Hematopoietic multipotent progenitor cell treated with erythropoietin and hydrocortisone succinate and interleukin-3 and kit ligand, for 15 days (in vitro differentiated cells): Measurements from ENCODE around the gene SSR2.
"Not testable (repeated sequence)": the region's sequence is repeated elsewhere in the genome, so short reads cannot be mapped to it uniquely, and the experiment has no call there.

Experiments used
- DNase-seq: peaks from one replicate; pipeline ENCODE4 v3.0.0-alpha.2; 2015; ENCODE audit warnings: low spot score

SSR2 gene

DNA sequence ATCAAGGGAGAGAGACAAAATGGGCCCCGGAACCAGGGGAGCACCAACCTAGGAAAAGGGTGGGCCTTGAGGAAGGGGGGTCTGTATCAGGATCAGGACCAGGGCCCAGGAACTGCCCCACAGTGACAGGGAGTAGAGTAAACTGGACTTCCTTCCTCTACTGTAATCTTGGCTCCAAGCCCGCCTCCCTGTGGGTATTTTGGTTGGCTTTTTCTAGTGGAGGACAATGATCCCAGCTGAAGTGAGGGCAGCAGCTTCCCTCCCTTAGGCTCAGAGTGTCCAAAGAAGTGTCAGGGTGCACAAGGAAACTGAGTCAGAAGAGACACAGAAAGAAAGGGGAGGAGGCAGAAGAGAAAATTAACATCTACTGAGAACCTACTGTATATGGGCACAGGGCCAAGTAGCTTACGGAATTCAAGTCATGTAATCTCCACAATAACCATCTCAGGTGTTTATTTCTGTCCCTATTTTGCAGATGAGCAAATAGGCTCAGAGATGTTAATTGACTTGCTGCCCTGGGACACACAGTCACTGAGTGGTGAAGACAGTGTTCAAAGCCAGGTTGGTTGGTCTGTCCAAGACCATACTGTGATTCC, 28.0 kb upstream of the SSR2 start:
- no peak for DNase-seq

DNA sequence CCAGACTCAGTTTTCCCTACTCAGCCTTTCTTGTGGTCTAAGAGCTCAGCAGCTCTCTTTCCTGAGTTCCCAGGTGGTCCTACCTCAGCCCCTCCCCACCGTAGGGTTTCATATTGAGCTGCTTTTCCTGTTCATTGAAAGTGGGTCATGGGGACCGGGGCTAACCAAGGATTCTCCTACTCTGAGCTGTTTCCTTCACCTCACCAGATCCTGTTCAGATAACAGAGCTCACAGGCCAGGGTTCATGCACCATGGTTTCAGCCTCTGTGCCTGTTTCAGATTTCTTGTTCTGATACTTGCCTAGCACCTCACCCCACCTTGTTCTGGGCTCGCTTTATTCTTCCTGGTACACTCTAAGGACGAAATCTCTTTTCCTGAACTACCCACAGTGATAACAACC, 24.3 kb upstream of the SSR2 start:
- no peak for DNase-seq

DNA sequence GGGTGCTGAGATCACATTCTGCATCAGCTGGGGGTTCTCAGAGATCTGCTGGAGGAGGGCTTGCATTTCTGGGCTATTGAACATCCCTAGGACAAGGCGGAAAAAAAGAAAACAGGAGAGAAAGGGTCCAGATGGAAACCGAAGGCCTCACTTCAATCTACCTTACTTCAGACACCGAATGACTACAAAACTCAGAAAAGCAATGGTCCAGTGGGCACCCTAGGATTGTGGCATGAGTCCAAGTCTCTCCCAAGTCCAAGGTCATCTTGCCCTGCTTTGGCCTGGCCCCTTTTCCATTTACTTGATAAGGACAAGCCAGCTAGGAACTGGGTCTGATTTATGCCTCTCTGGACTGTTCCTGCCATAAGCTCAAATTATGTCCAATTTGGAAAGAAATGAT, 22.1 kb upstream of the SSR2 start:
- DNase-seq, result no peak

DNA sequence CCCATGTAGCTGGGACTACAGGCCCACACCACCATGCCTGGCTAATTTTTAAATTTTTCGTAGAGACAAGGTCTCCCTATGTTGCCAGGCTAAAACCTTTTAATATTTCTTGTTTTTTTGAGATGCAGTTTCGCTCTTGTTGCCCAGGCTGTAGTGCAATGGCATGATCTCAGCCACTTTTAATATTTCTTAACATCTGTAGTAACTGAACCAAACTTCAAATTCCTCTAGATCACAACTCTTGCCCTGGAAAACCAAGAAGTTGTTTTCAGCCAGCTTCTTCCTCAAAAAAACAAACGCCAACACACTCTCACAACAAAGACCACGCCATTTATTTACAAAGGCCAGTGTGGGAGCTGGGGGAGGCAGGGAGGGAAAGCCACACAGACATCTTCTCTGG, 14.2 kb upstream of the SSR2 start:
- not testable (repeated sequence) for DNase-seq

DNA sequence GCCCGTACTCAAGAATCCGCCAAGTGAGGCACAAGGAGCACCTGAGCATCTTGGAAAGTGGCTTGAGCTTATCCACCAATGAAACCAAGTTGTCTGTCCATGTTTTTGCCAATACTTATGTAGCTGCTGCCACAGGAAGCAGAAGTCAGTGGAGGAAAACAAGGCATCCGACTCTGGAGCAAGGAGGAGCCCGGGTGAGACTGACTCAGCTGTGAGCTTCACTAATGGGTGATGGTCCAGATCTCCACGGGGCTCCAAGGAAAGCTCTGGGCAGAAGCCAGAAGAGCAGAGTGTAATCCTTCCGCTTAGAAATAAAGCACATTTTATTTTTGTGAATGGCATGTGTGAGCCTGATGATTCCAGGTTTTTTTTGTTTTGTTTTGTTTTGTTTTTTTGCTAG, 12.3 kb upstream of the SSR2 start:
- no peak for DNase-seq

DNA sequence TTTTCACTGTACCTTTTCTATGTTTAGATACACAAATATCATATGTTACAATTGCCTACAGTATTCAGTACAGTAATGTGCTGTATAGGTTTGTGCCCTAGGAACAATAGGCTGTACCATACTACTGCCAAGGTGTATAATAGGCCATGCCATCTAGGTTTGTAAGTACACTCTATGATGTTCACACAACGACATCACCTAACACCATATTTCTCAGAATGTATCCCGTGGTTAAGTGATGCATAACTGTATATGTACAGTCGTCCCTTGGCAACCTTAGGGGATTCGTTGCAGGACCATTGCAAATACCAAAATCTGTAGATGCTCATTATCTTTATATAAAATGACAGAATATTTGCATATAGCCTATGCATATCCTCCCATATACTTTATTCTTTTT, 5.8 kb upstream of the SSR2 start:
- DNase-seq, result no peak

DNA sequence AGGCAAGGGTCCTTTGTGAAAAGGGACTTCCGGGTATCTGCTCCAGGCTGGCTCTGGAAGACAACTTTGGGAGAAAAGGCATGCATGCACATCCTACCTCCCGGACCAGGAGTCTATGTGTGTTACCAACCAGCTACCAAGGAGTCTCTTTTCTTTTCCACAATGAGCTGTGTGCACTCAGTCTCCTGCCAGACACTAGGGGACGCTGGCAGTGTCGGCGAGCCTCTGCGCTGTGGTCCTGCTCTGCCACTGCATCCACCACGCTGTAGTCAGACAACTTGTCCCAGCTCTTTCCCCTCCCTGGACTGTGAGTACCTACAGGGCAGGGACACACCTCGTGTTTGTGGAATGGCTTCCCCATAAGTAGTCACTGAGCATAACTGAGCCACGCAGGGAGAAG, 5.1 kb upstream of the SSR2 start:
- no peak for DNase-seq

DNA sequence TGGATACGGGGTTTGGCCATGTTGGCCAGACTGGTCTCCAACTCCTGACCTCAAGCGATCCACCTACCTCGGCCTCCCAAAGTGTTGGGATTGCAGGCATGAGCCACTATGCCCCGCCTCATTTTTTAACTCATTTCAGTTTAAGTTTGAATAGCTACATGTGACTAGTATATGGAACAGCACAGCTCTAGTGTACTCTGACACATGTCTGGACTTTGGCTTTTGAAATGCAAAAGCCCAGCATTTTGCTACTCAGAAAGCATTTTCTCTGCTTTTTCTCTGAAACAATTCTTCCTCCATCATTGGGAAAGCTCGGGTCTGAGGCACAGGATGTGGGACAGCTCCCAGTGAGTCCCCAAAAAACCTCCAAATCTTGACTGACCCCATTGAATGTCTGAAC, 4.0 kb upstream of the SSR2 start:
- DNase-seq, result no peak

DNA sequence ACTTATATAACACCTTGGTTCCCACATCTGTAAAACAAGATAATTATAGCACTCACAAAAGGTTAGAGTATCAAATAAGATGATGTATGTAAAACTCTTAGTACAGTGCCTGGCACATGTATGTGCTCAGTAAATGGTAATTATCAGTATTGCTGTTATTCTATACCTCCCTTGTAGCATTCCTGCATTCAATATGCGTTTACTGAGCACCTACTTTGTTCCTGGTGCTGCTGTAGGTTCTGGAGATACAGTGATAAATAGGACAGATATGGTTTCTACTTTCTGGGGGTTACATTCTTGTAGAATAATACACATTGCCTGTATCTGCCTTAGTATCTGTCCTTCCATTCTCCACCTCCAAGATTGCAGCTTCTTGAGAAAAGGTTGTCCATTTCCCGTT, 1.2 kb upstream of the SSR2 start:
- no peak for DNase-seq

DNA sequence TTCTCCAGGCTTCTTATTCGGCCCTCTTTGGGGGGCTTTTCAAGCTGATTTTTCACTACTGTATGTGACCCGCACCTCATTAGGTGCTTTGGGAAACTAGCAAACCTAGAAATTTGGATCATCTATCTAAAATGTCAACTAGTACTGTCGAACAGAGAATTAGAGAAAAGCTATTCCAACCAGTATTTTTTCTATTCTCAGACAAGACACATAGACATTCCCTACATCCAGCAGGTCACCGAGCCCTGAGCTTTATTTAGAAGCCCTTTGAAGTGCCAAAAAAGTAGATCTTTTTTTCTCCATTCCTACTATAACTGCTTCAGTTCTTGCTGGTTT, 310 bp upstream of the SSR2 start:
- no peak for DNase-seq

DNA sequence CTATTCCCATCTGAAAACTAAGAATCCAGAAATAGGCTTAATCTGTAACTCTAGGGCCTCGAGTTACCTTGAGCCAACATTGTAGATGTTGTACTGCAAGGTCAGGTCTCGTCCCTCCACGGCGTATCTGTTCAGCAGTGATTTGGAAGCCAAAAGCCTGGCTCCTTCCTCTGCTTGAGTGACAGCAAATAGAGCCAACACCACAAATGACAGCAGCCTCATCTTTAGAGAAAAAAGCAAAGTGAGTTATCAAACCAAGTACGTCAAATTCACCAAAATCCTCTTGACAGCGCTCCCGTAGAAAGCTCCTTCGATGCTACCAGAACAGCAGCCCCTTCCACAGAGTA, 832 bp downstream of the SSR2 start:
- DNase-seq, result no peak

DNA sequence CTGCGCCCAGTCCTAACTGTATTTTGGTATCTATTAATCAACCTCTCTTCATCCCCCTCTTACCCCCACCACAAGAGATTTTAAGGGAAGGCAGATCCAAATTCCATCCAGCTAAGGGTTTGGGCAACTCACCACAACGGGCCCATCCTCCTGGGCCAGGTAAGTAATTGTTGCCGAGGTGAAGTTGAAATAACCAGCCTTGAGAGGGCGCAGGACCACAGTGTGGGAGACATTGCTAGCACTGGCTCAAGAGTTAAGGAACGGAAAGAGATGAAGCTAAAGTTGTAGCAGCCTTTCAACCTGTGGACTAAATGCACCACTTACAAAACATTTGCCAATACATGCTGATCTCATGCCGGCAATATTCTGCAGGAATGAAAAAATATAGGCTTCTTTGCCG, 5.9 kb downstream of the SSR2 start:
- DNase-seq, result no peak

DNA sequence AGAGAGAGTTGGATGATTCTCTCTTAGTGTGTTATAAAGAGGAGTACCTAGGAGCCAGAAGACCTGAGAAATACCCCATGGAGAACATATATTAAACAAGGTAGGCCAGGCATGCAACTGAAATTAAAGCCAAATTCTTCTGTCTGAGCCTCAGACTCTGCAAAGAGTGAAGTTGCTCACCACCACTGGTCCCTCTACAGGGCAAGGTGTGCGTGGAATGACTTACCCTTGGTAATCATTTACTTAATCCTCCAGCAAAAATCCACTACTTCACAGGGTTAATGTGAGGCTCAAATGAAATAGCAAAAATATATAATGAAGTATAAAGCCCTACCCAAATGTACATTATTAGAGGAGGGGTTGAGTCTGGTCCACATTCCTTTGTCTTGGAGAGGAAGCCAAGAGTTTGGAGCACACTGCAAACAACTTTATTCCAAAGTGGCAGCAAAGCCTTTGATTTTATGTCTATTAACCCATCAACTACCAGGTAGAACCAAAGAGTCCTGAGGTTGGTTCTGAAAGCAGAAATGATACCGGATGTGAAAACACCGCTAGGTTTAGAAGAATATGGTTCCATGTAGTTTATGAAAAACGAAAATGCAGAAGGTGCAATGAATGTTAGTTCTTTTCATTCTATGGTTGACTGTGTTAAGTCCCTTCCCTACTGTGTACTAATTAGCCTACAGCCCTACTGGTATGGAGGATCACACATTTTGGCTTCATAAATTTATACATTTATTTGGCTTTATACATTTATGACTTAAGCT, 8.5 kb downstream of the SSR2 start:
- no peak for DNase-seq

DNA sequence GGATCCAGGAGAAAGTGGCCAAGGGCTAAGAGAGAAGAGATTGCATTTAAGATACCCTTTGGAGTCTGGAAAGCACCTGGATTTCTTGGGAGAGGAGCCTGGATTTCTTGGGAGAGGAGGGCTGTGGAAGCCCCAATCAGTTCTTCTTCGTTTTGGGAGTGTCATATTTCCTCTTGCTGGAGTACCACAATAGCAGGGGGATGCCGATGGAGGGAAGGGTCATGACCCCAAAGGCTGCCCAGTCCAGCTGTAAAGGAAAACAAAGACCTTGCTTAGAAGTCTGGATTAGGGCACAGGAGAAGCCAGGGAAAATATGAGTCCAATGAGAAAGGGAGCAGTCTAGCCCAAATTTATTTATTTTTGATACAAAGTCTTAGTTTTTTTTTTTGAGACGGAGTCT, 11.3 kb downstream of the SSR2 start:
- no peak for DNase-seq

DNA sequence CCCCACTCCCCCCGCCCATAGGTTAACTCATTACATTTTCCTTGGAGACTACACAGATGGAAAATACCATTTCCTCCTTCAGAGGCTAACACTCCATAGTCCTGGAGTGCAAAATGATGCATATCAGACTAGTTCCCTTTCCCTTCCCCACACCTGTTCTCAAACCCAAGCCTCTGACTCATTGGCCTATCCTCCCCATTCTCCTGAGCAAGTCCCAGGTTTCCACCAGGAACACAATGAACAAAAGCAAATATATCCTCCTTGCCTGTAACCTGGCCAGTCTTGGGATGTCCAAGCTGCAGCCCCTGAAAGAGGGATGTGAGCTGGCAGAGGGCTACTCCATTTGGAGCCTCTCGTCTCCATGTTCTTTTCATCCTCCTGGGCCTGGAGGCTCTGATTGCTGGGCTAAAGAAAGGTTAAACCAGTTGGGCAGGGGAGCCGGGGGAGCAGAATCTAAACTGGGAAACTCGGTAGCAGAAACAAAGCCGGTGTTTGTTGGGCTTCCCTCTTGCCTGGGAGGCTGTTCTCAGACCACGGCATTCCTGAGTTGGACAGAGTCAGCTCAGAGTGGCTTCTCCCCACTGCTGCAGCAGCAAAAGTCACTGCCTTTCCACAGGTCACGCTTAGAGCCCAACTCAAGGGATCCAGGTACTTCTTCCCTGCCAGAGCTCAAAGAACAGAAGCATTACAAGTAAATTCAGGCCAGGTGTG, 13.9 kb downstream of the SSR2 start:
- no peak for DNase-seq

DNA sequence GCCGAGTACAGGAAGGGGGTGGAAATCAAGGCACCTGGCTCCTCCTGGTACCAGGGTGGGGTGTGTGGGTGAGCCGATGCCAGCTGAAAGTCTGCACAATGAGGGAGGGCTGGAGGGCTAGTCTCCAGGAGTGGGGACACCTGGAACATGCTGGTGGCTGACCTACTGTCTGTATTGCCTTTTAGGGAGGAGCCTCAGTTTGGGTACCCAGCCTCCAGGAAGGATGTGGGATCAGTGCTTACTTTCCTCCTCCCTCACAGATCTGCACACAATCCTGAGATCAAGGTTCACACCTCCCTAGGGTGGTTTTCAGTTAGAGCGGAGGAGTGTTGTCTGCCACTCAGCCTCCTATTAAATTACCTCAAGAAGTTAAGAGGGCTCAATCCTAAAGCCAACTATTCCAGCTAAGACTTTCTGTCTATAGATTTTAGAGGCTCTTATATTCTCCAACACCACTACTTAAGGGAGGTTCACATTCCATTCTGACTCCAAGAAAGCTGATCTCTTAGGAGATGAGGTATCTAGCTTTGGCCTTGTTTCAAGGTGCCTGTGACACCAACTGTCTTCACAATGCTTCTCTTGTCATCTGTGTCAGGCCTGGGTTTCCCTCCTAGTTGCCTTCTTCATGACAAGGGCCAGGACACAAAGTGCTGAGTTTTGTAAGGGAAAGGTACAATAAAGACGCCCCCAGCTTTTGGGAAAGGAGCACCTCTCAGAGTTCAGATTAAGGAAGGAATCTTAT, 15.7 kb downstream of the SSR2 start:
- no peak for DNase-seq

DNA sequence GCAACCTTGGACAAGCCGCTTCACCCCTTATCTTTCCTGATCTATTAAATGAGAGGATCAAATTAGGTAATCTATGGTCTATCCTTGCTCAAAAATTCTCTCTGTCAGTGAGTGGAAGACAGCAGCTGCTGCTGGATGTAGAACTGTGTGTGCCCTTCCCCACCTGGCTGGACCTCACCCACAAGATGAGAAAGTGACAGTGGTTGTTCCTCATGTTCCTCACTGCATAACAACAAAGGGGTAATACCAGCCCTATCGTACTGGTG, 16.9 kb downstream of the SSR2 start:
- no peak for DNase-seq

DNA sequence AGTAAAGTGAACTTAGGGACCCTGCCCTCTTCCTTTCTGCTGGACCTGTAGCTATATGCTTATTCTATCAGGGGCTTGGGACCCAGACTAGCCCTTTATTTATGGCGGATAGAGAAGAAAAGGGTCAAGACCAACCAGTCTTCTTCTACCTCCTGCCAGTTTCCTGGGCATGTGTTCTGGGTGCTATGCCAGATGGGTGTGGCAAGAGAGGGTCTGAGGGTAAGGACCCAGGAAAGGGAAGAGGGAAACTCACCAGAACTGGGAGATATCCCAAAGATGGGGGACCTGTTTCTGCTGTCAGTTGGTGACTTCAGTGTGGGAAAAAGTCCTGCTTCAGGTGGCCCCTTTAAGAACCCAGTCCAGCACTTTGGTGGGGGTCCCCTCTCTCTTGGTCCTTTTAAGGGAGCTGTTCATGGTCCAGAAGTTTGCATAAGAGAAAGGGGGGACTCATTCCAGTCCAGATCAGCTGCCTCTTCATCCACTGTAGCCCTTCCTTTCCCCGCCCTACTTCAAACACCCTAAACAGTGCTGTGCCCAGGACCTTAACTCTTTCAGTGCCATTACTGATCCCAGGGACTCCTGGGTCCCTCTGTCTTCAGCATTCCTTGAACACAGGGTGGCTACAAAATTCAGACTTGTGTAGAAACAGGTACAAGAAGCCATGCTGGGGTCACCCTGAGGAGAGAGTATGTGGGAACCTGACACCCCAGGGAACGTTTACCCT, 18.4 kb downstream of the SSR2 start:
- no peak for DNase-seq

DNA sequence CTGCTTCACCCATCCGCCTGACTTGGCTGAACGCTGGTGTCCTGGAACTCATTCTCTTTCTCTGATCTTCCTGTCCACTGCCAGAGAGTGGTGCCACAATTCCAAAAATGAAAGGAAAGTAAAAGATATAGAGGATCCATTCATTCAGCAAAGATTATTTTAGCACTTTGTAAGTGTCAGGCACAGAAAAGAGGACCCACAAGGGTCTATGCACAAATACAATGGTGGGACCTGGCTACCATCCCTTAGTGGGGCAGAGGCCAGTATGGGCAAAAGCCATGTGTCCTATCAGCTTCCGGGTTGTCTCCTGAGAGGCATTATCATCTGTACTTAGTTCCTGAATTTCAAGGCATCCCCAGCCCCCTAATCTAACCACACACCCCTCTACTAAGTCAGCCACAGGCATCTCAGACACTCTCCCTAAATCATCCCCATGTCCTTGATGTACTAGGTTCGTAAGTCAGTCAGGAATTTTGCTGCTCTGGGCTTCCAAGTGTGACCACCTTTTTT, 19.0 kb downstream of the SSR2 start:
- no peak for DNase-seq

DNA sequence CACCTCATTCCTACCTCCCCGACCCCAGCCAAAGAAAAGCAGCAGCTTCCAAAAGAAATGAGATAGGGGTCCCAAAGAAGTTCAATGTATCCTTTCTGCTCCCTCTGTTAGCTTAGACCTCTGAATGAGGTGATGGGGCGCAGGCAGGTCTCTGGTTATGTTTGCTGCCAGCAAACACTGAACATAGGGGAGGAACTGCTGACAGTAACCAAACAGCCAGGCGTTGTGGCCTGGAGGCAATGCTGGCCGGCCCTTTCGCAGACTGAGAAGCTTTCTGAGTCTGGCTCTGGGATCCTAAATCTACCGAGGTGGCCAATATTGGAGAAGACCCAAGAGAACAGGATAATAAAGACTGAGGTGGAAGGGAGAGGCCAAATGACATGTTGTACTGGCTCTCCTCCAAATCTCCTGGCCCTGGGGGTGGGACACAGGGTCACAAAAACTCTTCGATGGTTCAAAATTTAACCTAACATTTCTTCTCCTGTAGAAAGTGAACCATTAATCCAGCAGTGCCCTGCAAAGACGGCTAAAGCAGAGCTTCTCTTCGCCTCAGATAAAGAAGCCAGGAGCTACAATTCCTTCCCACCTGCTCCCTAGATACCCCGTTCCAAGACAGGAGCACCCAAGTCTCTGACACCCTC, 19.6 kb downstream of the SSR2 start:
- DNase-seq, result no peak

DNA sequence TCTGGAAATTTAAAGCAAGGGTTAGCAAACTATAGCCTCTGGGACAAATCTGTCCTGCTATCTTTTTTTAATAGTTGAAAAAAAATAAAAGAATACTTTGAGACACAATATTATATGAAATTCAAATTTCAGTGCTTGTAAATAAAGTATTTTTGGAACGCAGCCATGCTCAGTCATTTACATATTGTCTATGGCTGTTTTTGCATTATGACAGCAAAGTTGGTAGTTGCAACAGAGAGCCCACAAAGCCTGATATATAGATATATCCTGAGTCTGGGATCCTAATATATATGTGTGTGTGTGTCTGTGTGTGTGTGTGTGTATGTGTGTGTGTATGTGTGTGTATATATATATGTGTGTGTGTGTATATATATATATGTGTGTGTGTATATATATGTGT, 20.8 kb downstream of the SSR2 start:
- no peak for DNase-seq

DNA sequence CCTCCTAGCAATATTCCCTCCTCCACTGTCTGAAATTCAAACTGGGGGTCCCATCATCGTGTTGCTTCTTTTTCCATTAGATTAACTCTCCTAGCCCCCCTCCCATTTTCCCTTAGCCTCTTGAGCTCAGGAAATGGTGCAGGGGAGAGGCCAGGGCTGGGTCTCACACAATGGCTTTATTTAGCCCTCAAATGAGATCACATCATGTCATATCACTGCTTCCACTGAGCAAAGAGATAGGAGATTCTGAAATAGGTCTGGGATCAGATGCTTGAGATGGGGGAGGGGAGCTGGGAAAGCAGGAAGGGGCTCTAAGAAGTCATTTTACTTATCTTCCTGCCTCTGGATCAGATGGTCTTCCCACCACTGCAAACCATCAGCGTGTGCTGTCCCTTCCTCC, 24.6 kb downstream of the SSR2 start:
- no peak for DNase-seq
